Activated CD8-positive, alpha-beta T cell treated with anti-CD3 and anti-CD28 coated beads for 36 hours (primary cell): Measurements from ENCODE around the gene SLC25A11. TPM values are rescaled to one million over a fixed set of nuclear protein-coding genes. Genes with fewer than 3 reads are reported as not detected.
"Not testable (repeated sequence)": the region's sequence is repeated elsewhere in the genome, so short reads cannot be mapped to it uniquely, and the experiment has no call there.

Experiments used
- ATAC-seq: fragments of 200-7000 bp; cut with Tn5 transposase; one replicate; pipeline ENCODE4 v1.10.0; 2021; ENCODE audit warnings: mild to moderate bottlenecking, moderate library complexity
- CTCF ChIA-PET: fragments of 350-600 bp; sonication (Branson Sonifier 250); formaldehyde crosslinking; loops from one replicate; lab custom pipeline; 2021; ENCODE audit warnings: antibody characterized with exemption; lab: Charles Lee
- POLR2A ChIA-PET: fragments of 350-600 bp; sonication (Branson Sonifier 250); formaldehyde crosslinking; loops from one replicate; lab custom pipeline; 2021; ENCODE audit warnings: antibody characterized with exemption; lab: Charles Lee
- DNase-seq: peaks from one replicate; pipeline ENCODE4 v3.0.0-alpha.2; 2020
- H3K27ac Mint-ChIP-seq: one replicate; pipeline ENCODE4 v1.8.0; 2021; ENCODE audit warnings: mild to moderate bottlenecking, mixed read lengths
- H3K27me3 Mint-ChIP-seq: one replicate; pipeline ENCODE4 v1.8.0; 2021; ENCODE audit warnings: mixed read lengths
- H3K36me3 Mint-ChIP-seq: one replicate; pipeline ENCODE4 v1.8.0; 2021; ENCODE audit warnings: low read depth, mixed read lengths
- H3K4me1 Mint-ChIP-seq: one replicate; pipeline ENCODE4 v1.8.0; 2021; ENCODE audit warnings: low read depth, mixed read lengths
- H3K4me3 Mint-ChIP-seq: one replicate; pipeline ENCODE4 v1.8.0; 2021; ENCODE audit warnings: mild to moderate bottlenecking, moderate library complexity, mixed read lengths
- H3K9me3 Mint-ChIP-seq: one replicate; pipeline ENCODE4 v1.8.0; 2021; ENCODE audit warnings: mixed read lengths
- CTCF ChIP-seq: fragments of 200-600 bp; IDR thresholded peaks from one replicate; pipeline ENCODE4 v1.8.0; 2022; ENCODE audit warnings: antibody characterized with exemption, mild to moderate bottlenecking
- intact Hi-C: fragments of 100-400 bp; cut with micrococcal nuclease; formaldehyde crosslinking; loops from one replicate; pipeline ENCODE4 v1.10.0; 2022
- total RNA-seq, 2 experiments: library from RNA; stranded (reverse); gene quantifications; one replicate each; pipeline ENCODE4 v1.2.3, GENCODE V29; 2021

SLC25A11 gene
- total RNA-seq, 2 experiments from 2014 or later: 80.8 to 87.0 TPM

GRCh38 chr17:4921320-4921719, 18.5 kb downstream of the SLC25A11 start:
- Mint-ChIP-seq H3K9me3 (no peaks in the 10 kb centered on the region), H3K27me3 (no peaks in the 10 kb centered on the region), H3K4me3 (no peak overlapping the region), H3K4me1 (no peaks in the 10 kb centered on the region), H3K27ac (no peak overlapping the region), H3K36me3 (no peaks in the 10 kb centered on the region)
- ChIA-PET CTCF (interaction anchor here (0.6 kb wide), 1 partner anchor 14 kb away, joined by 3 read pairs; no protein-coding TSS in a partner anchor), POLR2A (interaction anchor here (3.4 kb wide), 1 partner anchor 17 kb away, joined by 19 read pairs; the partner anchor contains the start of genes RNF167 and SLC25A11)
- ATAC-seq: no peak
- intact Hi-C loops: no loop called here
- no peak for TF ChIP-seq CTCF
- DNase-seq: no peak

- TF ChIP-seq CTCF: no peak
- intact Hi-C loops: no loop called here
- no peak overlapping the region for H3K27ac Mint-ChIP-seq
- CTCF ChIA-PET: interaction anchor here (1.6 to 2.1 kb wide), 2 partner anchors 11 to 17 kb away, joined by 7 to 9 read pairs; partner anchors contain the start of gene CHRNE
- no peak for ATAC-seq
- no peak for DNase-seq
- H3K36me3 Mint-ChIP-seq: no peaks in the 10 kb centered on the region
- POLR2A ChIA-PET: interaction anchor here (1.1 to 3.4 kb wide), 2 partner anchors 18 to 46 kb away, joined by 3 to 19 read pairs; partner anchors contain the start of genes RNF167, SLC25A11 and SPAG7
- no peaks in the 10 kb centered on the region for H3K4me1 Mint-ChIP-seq
- no peaks in the 10 kb centered on the region for H3K9me3 Mint-ChIP-seq
- no peaks in the 10 kb centered on the region for H3K27me3 Mint-ChIP-seq
- H3K4me3 Mint-ChIP-seq: no peak overlapping the region
These were observed 19.3 kb downstream of the SLC25A11 start for GRCh38 chr17:4920351-4921048.

- CTCF ChIA-PET: interaction anchor here (1.6 to 2.1 kb wide), 2 partner anchors 10 to 17 kb away, joined by 7 to 9 read pairs; partner anchors contain the start of gene CHRNE
These were observed 20.3 kb downstream of the SLC25A11 start for GRCh38 chr17:4919511-4920047.

GRCh38 chr17:4914551-4914950, 25.3 kb downstream of the SLC25A11 start:
- H3K4me1 Mint-ChIP-seq, H3K36me3 Mint-ChIP-seq, H3K27me3 Mint-ChIP-seq, ATAC-seq, H3K9me3 Mint-ChIP-seq, H3K27ac Mint-ChIP-seq, intact Hi-C loops, DNase-seq, H3K4me3 Mint-ChIP-seq: not testable (repeated sequence)
- CTCF ChIA-PET: interaction anchor here (1.5 to 3.2 kb wide), 3 partner anchors 11 to 204 kb away, joined by 3 to 19 read pairs (median 4); partner anchors contain the start of genes ARRB2 and CHRNE
- POLR2A ChIA-PET: interaction anchor here (0.8 kb wide), 1 partner anchor 73 kb away, joined by 3 read pairs; the partner anchor contains the start of gene CAMTA2

More at GRCh38 chr17:4919511-4920047, 20.3 kb downstream of the SLC25A11 start:
- no peak for ATAC-seq
- intact Hi-C loops: no loop called here
- H3K9me3 Mint-ChIP-seq: no peaks in the 10 kb centered on the region
- DNase-seq: no peak
- H3K27ac Mint-ChIP-seq: no peak overlapping the region
- no peak for TF ChIP-seq CTCF
- no peak overlapping the region for H3K4me3 Mint-ChIP-seq
- H3K36me3 Mint-ChIP-seq: no peaks in the 10 kb centered on the region
- POLR2A ChIA-PET: interaction anchor here (1.1 to 3.4 kb wide), 3 partner anchors 19 to 47 kb away, joined by 3 to 19 read pairs (median 3); partner anchors contain the start of genes PFN1, RNF167, SLC25A11 and SPAG7
- no peaks in the 10 kb centered on the region for H3K4me1 Mint-ChIP-seq
- no peaks in the 10 kb centered on the region for H3K27me3 Mint-ChIP-seq

GRCh38 chr17:4913994-4914393, 25.9 kb downstream of the SLC25A11 start:
- Mint-ChIP-seq H3K9me3 (no peaks in the 10 kb centered on the region), H3K4me3 (no peak overlapping the region), H3K36me3 (no peaks in the 10 kb centered on the region), H3K4me1 (no peaks in the 10 kb centered on the region), H3K27me3 (no peaks in the 10 kb centered on the region), H3K27ac (no peak overlapping the region)
- intact Hi-C loops: no loop called here
- ATAC-seq (no peak), DNase-seq (no peak)
- POLR2A ChIA-PET: interaction anchor here (0.8 kb wide), 1 partner anchor 74 kb away, joined by 3 read pairs; the partner anchor contains the start of gene CAMTA2
- CTCF ChIA-PET: interaction anchor here (1.5 to 3.2 kb wide), 4 partner anchors 11 to 204 kb away, joined by 3 to 19 read pairs (median 5); partner anchors contain the start of genes ARRB2 and CHRNE
- TF ChIP-seq CTCF: no peak
